ENCODE measurements around the gene SPSB1. TPM values are rescaled to one million over a fixed set of nuclear protein-coding genes. Genes with fewer than 3 reads are reported as not detected.

SPSB1 gene
- total and polyA plus RNA-seq, 8 donors, result 2.3 to 28.7 (median 14.9) TPM

- intact Hi-C loops (cut with DNase I; ENCODE audit: low total_unique reads), result no loop called here
- Histone ChIP-seq H3K36me3 (no peaks in the 10 kb centered on the region), H3K4me3 (no peak overlapping the region), H3K27me3 (no peaks in the 10 kb centered on the region), H3K9me3 (no peaks in the 10 kb centered on the region), H3K27ac (peak overlapping the region in 1 of 5 donors; percentile 18), H3K4me1 (peaks cover 5 to 40% (median 21%) of the 10 kb centered on the region in 4 donors)
- WGBS, 5 donors, result 83 to 89% (median 84%) methylated on average over 10 to 12 of the region's 12 CpGs
- TF ChIP-seq POLR2AphosphoS5 (IDR thresholded peaks at IDR 0.05) (no peak), POLR2A (IDR thresholded peaks at IDR 0.05) (no peak), CTCF (IDR thresholded peaks at IDR 0.05) (no peak), EP300 (IDR thresholded peaks at IDR 0.05) (no peak)
- no peak for DNase-seq
Measured at GRCh38 chr1:9332513-9333143, 39.9 kb downstream of the SPSB1 start.

- Histone ChIP-seq H3K36me3 (no peaks in the 10 kb centered on the region), H3K4me3 (peak overlapping the region in 1 of 4 donors; percentile 10), H3K27ac (peak overlapping the region; percentile 43 to 79 (median 67)), H3K27me3 (no peaks in the 10 kb centered on the region), H3K9me3 (no peaks in the 10 kb centered on the region), H3K4me1 (peaks cover 35 to 69% (median 47%) of the 10 kb centered on the region in 4 donors)
- 35 to 60% (median 40%) methylated on average over 16 to 25 of the region's 25 CpGs for WGBS, 5 donors
- TF ChIP-seq EP300 (IDR thresholded peaks at IDR 0.05) (no peak), CTCF (IDR thresholded peaks at IDR 0.05) (no peak), POLR2A (IDR thresholded peaks at IDR 0.05) (no peak), POLR2AphosphoS5 (IDR thresholded peaks at IDR 0.05) (no peak)
- intact Hi-C loops (cut with DNase I; ENCODE audit: low total_unique reads), result no loop called here
- DNase-seq, result peak; percentile 62 to 89
Measured at GRCh38 chr1:9338397-9339246, 45.9 kb downstream of the SPSB1 start.

- Histone ChIP-seq H3K9me3 (no peaks in the 10 kb centered on the region), H3K27ac (peak overlapping the region in 2 of 5 donors; percentile 50 to 79), H3K27me3 (no peaks in the 10 kb centered on the region), H3K4me1 (peaks cover 44 to 82% (median 56%) of the 10 kb centered on the region in 4 donors), H3K4me3 (no peak overlapping the region), H3K36me3 (no peaks in the 10 kb centered on the region)
- DNase-seq, result peak in 1 of 2 donors; percentile 48
- 77 to 86% (median 80%) methylated on average over 24 of the region's 24 CpGs for WGBS, 5 donors
- intact Hi-C loops (cut with DNase I; ENCODE audit: low total_unique reads), result no loop called here
- TF ChIP-seq POLR2AphosphoS5 (IDR thresholded peaks at IDR 0.05) (no peak), CTCF (IDR thresholded peaks at IDR 0.05) (no peak), POLR2A (IDR thresholded peaks at IDR 0.05) (no peak), EP300 (IDR thresholded peaks at IDR 0.05) (no peak)
Measured at GRCh38 chr1:9340172-9340854, 47.6 kb downstream of the SPSB1 start.

GRCh38 chr1:9340864-9341263, 48.2 kb downstream of the SPSB1 start:
- Histone ChIP-seq H3K27me3 (no peaks in the 10 kb centered on the region), H3K27ac (peak overlapping the region in 2 of 5 donors; percentile 50 to 79), H3K4me3 (no peak overlapping the region), H3K4me1 (peaks cover 48 to 85% (median 61%) of the 10 kb centered on the region in 4 donors), H3K36me3 (no peaks in the 10 kb centered on the region), H3K9me3 (no peaks in the 10 kb centered on the region)
- intact Hi-C loops (cut with DNase I; ENCODE audit: low total_unique reads), result no loop called here
- DNase-seq, result no peak
- WGBS, 5 donors, result 83 to 94% (median 90%) methylated on average over 7 of the region's 7 CpGs
- TF ChIP-seq CTCF (IDR thresholded peaks at IDR 0.05), result no peak
- TF ChIP-seq POLR2AphosphoS5 (IDR thresholded peaks at IDR 0.05), result no peak
- no peak for TF ChIP-seq POLR2A (IDR thresholded peaks at IDR 0.05)
- no peak for TF ChIP-seq EP300 (IDR thresholded peaks at IDR 0.05)

Data from stomach (tissue), 9 donors.